Measurements from ENCODE around the gene ATPAF1.

Gene ATPAF1

DNA sequence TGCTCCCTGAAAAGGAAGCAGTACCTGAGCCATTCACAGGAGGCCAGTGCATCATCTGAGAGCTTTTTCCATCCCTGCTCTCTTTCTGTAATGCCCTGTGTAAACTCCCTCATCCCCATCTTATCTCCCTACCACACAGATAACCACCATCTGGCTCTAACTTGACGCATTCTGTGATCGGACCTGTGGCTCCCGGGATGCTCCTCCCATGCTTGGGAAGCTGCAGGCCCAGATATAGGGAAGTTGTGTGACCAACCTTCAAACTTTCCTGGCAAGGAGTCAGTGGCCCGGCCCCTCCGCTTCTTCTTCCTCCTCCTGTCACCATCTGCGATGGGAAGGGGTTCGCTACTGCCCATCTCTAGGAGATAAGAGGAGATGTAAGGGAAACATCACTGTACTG lies 85.2 kb downstream of the ATPAF1 start:
- no peak for DNase-seq

All from NCI-H1105 (cell line).